T47D (cell line): Measurements from ENCODE around the gene PRUNE2.
A peak's percentile ranks its signal among the peaks of the same experiment; 100 is the strongest.

Experiments used
- DNase-seq, 2 experiments: peaks; one replicate each; pipeline versions ENCODE4 v3.0.0 to v3.0.0-alpha.2; 2011 to 2012; ENCODE audit warnings: low read depth in 1 of 2, low spot score in 1 of 2
- JUND ChIP-seq: IDR thresholded peaks from 2 replicates; pipeline ENCODE4 v1.6.1; 2012; ENCODE audit warnings: low read depth
- in situ Hi-C: cut with HindIII; loops from 2 replicates; pipeline ENCODE4 v1.10.0; 2016; ENCODE audit warnings: low sequenced_read_pairs, low pct_unique_long_range_greater_than_20kb

PRUNE2 gene

GRCh38 chr9:76620996-76621395, 284.9 kb downstream of the PRUNE2 start:
- peak in 1 of 2 experiments; percentile 20 for DNase-seq
- in situ Hi-C loops: no loop called here
- no peak for TF ChIP-seq JUND

- in situ Hi-C loops: no loop called here
- TF ChIP-seq JUND: no peak
- no peak for DNase-seq
Measured at GRCh38 chr9:76620581-76620980, 285.3 kb downstream of the PRUNE2 start.

- no peak for DNase-seq
- TF ChIP-seq JUND: no peak
- in situ Hi-C loops: no loop called here
Measured at GRCh38 chr9:76619640-76620039, 286.3 kb downstream of the PRUNE2 start.

- no peak for DNase-seq
- in situ Hi-C loops: no loop called here
- no peak for TF ChIP-seq JUND
Measured at GRCh38 chr9:76619197-76619596, 286.7 kb downstream of the PRUNE2 start.

GRCh38 chr9:76618762-76619161, 287.2 kb downstream of the PRUNE2 start:
- in situ Hi-C loops: no loop called here
- DNase-seq: no peak
- no peak for TF ChIP-seq JUND

- no peak for DNase-seq
- TF ChIP-seq JUND: no peak
- in situ Hi-C loops: no loop called here
Measured at GRCh38 chr9:76617497-76618175, 288.3 kb downstream of the PRUNE2 start.

- no peak for TF ChIP-seq JUND
- DNase-seq: no peak
- in situ Hi-C loops: no loop called here
Measured at GRCh38 chr9:76616780-76617179, 289.1 kb downstream of the PRUNE2 start.

GRCh38 chr9:76615177-76615603, 290.7 kb downstream of the PRUNE2 start:
- in situ Hi-C loops: no loop called here
- peak in 1 of 2 experiments; percentile 15 for DNase-seq
- no peak for TF ChIP-seq JUND

GRCh38 chr9:76613974-76614373, 291.9 kb downstream of the PRUNE2 start:
- no peak for TF ChIP-seq JUND
- in situ Hi-C loops: no loop called here

GRCh38 chr9:76613150-76613781, 292.6 kb downstream of the PRUNE2 start:
- no peak for TF ChIP-seq JUND
- in situ Hi-C loops: no loop called here
- DNase-seq: no peak

More at GRCh38 chr9:76613974-76614373, 291.9 kb downstream of the PRUNE2 start:
- no peak for DNase-seq

GRCh38 chr9:76610011-76610352, 295.9 kb downstream of the PRUNE2 start:
- DNase-seq: no peak
- in situ Hi-C loops: no loop called here
- TF ChIP-seq JUND: no peak

GRCh38 chr9:76609285-76610010, 296.5 kb downstream of the PRUNE2 start:
- in situ Hi-C loops: no loop called here
- TF ChIP-seq JUND: no peak
- DNase-seq: no peak
